Sigmoid colon (tissue), 4 donors: ENCODE data around the gene CST8.

Experiments used
- CTCF ChIP-seq, 4 experiments: fragments of 450-650 bp in 3 of 4; fragments of 200-600 bp in 1 of 4; IDR thresholded peaks; one replicate each; pipeline ENCODE4 v1.5.1; 2016 to 2019; ENCODE audit warnings: antibody characterized with exemption in 4 of 4, mild to moderate bottlenecking in 3 of 4, moderate library complexity in 2 of 4
- EP300 ChIP-seq, 4 donors: sonication (generic); formaldehyde crosslinking; IDR thresholded peaks; one replicate each; pipeline ENCODE4 v1.6.1; 2017; ENCODE audit warnings: antibody characterized with exemption in 4 of 4

- no peak for TF ChIP-seq CTCF (IDR thresholded peaks at IDR 0.05)
- no peak for TF ChIP-seq EP300 (IDR thresholded peaks at IDR 0.05)
These were observed 31.3 kb upstream of the CST8 start for GRCh38 chr20:23459461-23460150.
